GM18873 (cell line): ENCODE results near the gene TRUB2.

Source experiments
- ATAC-seq: cut with Tn5 transposase; IDR thresholded peaks from one replicate; pipeline ENCODE4 v1.9.1; 2021; ENCODE audit warnings: mild to moderate bottlenecking, moderate library complexity, moderate number of reproducible peaks; ENCODE audit not compliant: unreplicated experiment, low FRiP score

TRUB2 gene

GRCh38 chr9:128275198-128276007, 46.8 kb downstream of the TRUB2 start, which contains the start of gene GOLGA2:
GOLGA2 (minus strand) TSS chr9:128276007; CDS start chr9:128275976, 31 bp downstream.
- ATAC-seq: peak; percentile 35

GRCh38 chr9:128274245-128274644, 48.0 kb downstream of the TRUB2 start:
- ATAC-seq: no peak

- ATAC-seq: no peak
These were observed 50.7 kb downstream of the TRUB2 start for GRCh38 chr9:128271512-128271911.

GRCh38 chr9:128271112-128271511, 51.1 kb downstream of the TRUB2 start:
- no peak for ATAC-seq

GRCh38 chr9:128266868-128267590, 55.2 kb downstream of the TRUB2 start:
- ATAC-seq: no peak

- no peak for ATAC-seq
These were observed 56.8 kb downstream of the TRUB2 start for GRCh38 chr9:128265348-128265847.

- ATAC-seq: no peak
These were observed 59.6 kb downstream of the TRUB2 start for GRCh38 chr9:128262687-128263086.

- ATAC-seq: no peak
These were observed 61.9 kb downstream of the TRUB2 start for GRCh38 chr9:128260340-128260739.

- ATAC-seq: no peak
These were observed 63.1 kb downstream of the TRUB2 start for GRCh38 chr9:128259156-128259555.

GRCh38 chr9:128258326-128258725, 63.9 kb downstream of the TRUB2 start:
- no peak for ATAC-seq

- ATAC-seq: no peak
These were observed 64.3 kb downstream of the TRUB2 start for GRCh38 chr9:128257907-128258306.

- no peak for ATAC-seq
These were observed 65.0 kb downstream of the TRUB2 start for GRCh38 chr9:128257086-128257825.
